HL-60/S4 treated with phorbol 12-myristate 13-acetate at 8.2 ng/mL for 4 days and 3 days (cell line): ENCODE data around the gene SREK1.

Experiments
- in situ Hi-C: fragments of 300-500 bp; cut with MboI; formaldehyde crosslinking; loops from 2 replicates; pipeline ENCODE4 v1.15.0; 2022; ENCODE audit warnings: low sequenced_read_pairs

Gene SREK1

DNA sequence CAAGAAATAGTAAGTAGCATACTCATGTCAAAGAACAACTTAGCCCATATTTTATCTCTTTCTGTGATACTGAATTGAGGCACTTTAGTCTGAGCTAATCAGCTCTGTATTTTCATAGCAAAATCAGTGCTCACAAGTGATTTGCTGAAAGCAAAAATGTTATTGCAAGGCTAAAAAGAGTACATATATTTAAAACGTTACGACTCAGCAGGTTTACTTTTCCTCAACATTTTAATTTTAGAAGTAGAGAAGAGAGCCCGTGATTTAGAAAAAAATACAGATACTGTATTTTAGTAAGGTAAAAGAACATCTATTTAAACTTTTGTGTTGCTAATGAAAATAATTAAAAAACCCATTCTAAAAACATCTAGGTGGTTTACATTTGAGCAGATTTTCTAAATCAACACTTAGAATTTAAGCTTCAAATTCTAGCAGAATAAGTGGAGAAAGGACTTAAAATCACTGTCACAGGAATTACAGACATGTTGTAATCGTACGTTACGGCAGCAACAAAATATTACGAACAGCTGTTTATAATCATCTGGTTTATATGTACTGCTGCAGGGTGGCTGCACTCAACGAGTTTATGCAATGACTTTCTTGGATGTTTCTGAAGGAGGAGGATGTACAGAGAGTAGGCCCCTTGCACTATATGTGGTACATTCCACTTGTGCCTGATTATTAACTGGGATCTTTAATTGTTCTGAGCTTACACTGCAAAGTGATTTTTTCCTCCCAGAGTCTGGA is 20.1 kb downstream of the SREK1 start:
- in situ Hi-C loops = no loop called here

DNA sequence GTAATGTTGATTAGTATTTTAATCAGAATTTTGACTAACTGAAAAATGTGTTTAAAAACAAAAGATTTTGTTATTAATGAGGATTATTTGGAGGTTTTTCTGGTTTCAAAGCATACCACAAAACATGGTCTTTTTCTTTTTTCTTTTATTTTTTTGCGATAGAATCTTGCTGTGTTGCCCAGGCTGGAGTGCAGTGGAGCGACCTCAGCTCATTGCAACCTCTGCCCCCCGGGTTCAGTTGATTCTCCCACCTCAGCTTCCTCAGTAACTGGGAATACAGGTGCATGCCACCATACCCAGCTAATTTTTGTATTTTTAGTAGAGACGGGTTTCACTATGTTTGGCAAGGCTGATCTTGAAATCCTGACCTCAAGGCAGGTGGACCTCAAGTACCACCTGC is 24.1 kb downstream of the SREK1 start:
- in situ Hi-C loops = no loop called here

DNA sequence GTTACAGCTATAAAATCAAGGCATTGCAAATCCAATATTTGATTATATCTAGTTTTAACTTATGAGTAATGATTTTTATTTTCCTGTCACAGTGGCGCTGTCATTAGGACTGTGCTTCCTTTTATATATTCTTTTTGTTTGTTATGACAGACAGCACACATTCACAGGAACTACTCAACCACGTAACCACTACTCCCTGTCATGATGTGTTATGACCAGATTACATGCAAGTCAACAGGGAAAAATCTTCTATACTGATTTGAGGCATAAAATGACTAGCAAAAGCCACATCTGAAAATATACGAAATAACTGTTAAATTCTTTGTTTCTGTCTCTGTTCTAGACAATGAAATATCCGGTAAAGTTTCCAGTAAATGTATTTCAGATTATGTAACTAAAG is 25.4 kb downstream of the SREK1 start:
- in situ Hi-C loops = no loop called here

DNA sequence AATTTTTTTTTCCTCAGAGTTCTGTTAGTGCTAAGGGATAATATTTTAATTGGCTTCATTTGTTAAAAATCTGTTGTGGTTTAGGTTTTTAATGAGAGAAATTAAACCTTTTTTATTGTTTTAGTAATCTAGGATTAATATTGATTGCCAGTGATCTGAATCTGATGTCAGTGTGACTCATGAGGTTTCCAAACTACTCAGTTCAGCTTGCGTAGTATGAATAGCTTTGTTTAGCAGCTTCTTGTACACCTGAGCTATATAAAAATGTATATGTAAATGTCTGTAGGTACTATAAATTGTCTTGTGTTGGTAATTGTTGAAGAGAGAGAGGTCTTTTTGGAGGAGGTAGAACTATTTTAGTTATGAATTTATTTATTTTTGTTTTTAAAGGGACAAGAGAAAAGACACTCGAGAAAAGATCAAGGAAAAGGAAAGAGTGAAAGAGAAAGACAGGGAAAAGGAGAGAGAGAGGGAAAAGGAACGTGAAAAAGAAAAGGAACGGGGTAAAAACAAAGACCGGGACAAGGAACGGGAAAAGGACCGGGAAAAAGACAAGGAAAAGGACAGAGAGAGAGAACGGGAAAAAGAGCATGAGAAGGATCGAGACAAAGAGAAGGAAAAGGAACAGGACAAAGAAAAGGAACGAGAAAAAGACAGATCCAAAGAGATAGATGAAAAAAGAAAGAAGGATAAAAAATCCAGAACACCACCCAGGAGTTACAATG is 26.3 kb downstream of the SREK1 start:
- in situ Hi-C loops = no loop called here

DNA sequence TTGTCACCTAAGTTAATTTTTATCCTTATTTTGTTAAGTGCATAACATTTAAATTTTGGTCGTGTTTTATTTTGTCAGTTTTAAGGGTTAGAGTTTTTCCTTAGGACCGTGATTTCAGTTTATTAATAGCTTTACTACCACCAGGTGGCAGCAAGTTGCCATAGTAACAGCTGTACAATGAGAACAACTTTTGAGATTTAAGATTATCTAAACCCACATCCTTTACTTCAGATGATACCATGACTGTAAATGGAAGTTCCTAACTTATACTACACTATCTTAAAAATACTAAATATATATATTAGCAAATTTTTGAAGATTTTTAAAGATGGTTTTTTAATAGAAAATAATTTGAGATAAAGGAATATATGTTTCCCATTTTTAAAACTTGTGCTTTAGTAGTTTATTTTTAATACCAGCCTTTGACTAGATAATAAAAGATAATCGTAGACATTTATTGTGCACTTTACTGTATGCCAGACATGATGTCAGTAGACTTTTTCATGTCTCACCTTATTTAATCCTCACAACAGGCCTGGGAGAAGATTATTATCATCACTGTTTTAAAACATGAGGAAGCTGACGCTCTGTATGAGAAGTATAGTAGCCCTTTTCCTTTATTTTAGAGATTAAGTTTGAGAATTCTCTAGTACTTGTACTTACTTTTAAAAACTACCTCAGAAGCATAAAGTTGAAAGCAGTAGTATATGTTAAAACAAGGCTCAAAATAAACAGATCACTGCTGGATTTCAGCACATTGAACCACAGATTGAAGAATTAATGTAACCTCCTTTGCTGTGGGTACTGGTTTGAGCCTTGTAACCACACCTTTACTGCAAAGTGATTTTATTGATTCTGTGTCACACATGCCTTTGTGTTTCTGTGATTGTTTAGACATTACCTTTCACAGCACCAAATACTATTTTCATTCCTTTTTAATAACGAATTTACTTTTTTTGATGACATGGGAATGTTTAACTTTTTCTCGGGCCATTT is 27.5 kb downstream of the SREK1 start:
- in situ Hi-C loops = no loop called here

DNA sequence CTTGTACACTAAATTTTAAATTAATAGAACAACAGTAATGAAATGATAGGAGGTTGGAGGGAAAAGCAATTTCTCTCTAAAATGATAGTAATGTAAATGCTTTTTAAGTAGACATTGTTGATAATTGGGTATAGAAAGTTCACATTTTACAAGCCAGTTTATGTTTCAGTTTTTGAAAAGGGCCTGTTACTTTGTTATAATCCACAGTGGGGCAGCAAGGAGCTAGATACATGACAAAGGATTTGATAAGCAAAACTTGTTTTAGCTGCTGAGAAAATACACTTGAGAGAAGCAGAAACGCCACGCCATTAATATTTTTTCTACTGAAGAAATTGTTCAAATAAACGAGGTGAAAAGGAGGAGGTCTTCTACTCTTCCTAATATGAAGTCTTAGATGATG is 30.2 kb downstream of the SREK1 start:
- in situ Hi-C loops = no loop called here

DNA sequence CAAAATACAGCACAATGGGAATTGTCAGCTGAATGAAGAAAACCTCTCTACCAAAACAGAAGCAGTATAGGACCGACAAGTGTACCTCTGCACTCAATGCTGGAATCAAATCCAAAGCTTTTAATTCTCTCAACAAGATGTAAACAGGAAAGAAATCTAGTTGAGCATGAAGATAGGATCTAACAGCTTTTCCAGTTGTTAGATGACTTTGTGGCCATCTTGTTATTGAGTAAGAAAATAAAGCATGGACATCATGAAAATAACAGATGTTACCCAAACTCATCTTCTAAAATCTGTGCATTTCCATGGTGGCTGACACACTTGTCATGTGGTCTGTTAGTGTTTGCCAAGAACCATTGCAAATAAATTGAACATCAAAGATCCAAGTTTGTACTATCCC is 34.7 kb downstream of the SREK1 start:
- in situ Hi-C loops = no loop called here

DNA sequence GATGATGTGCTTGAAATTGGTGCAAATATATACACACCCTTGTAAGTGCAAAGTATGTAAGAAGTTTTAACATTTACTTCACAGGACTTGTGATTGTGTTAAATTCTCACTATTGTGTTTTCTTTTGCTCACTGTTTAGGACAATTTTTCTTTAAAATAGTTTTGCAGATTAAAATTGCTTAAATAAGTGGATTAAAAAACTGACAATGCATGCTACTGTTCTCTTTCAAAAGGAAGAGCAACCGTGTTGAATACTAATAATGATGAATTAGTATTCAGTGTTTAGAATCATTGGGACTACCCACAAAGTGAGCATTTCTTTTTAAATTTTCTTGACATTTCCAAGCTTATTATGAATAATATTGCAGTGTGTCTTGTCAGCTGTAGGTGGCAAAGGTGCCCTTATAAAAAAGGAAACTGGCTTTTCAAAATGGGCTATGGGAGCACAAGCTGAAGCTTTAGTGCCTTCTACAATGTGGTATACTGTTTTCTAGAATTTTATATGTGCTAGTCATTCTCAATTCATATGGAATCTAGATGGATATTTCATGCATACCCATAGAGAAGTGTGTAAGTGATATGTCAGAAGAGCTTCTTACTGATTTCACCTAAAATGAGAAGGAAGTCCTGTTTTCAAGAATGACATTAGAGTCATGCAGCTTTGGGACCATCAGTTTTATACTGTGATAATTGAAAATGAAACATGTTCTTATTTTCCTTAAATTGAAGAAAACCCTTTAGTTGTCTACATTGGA is 35.4 kb downstream of the SREK1 start:
- in situ Hi-C loops = no loop called here

DNA sequence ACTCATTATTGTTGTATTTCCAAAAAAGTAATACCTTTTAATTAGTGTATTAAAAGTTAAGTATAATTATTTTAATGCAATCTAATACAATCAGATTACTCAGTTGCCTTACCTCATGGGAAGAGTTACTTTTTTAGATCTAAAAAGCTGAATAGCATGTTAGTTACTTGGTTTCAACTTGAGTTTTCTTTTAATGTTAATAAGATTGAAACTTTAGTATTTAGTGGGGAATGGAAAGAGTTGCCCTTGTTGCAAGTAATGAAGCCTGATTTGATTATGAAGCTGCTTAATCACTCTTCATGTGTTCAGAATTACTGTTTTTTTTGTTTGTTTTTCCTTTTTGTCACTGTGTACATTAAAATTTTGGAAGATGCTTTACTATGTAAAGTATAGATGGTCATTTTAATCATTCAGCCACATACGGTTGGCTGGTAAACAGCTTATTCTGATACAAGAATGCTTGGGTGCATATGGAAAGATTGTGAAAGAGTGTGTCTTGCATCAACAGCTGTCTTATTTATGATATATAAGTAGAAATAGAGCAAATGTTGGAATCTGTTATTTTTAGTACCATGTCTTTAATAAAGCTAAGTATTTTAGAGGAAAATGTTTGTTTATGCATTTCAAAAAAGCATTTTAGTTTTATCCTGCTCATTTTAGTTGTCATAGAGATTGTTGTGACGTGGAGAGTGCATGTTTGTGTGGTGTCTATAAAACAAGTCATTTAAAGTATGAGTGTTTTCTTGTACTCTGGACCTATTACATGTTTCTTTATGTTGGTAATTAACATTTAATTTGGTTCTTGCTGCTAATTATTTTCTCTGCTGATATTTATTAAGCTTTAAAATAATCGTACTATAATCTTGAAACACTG is 36.4 kb downstream of the SREK1 start:
- in situ Hi-C loops = no loop called here

DNA sequence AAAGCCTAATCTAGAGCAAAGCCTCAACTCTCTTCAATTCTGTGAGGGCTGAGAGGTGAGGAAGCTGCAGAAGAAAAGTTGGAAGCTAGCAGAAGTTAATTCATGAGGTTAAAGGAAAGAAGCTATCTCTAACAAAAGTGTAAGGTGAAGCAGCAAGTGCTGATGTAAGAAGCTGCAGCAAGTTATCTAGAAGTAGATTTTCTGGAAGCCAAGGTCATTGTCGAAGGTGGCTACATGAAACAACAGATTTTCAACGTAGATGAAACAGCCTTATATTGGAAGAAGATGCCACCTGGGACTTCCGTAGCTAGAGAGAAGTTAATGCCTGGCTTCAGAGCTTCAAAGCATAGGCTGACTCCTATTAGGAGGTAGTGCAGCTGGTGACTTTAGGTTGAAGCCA is 42.0 kb downstream of the SREK1 start:
- in situ Hi-C loops = no loop called here

DNA sequence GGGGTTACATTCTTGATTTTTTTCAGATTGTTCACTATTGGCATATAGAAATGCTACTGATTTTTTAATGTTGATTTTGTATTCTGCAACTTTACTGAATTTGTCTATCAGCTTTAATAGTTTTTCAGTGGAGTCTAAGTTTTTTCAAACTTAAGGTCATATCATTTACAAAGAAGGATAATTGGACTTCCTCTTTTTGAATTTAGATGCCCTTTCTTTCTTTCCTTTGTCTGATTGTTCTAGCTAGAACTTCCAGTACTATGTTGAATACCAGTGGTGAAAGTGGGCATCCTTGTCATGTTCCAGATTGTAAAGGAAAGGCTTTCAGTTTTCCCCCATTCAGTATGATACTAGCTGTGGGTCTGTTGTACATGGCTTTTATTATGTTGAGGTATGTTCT is 49.3 kb downstream of the SREK1 start:
- in situ Hi-C loops = no loop called here

DNA sequence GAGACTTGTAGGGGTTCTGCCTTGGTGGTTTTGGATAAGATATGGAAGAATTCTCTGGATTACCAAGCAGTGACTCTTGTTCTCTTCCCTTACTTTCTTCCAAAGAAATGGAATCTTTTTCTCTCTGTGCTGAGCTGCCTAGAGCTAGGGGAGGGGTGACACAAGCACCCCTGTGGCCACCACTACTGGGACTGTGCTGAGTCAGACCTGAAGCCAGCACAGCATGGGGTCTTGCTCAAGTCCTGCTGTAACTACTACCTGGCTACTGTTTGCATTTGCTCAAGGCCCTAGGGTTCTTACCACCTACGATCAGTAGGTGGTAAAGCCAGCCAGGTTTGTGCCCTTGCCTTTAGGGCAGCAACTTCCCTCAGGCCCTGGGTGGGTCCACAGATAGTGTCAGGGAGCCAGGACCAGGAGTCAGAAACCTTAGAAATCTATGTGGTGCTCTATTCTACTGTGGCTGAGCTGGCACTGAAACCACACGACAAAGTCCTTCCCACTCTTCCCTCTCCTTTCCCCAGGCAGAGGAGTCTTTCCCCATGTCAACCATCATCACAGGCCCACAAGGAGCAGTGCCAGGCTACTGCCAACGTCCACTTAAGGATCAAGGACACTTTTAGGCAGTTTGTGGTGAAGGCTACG is 53.8 kb downstream of the SREK1 start:
- in situ Hi-C loops = no loop called here

DNA sequence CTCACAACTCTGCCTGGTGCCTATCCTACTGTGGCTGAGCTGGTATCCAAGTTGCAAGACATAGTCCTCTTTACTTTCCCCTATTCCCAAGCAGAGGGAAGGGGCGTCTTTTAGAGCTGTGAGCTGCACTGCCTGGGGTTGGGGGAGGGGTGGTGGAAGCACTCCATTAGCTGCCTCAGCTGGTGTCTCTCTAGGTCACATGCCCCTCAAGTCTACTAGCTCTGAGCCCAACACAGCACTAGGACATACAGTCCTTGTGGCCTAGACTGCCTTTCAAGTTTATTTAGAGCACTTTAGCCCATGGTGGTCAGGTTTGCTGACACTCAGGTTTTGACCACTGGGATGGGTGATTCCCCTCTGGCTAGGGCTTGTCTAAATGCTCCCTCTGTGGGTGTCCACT is 54.7 kb downstream of the SREK1 start:
- in situ Hi-C loops = no loop called here

DNA sequence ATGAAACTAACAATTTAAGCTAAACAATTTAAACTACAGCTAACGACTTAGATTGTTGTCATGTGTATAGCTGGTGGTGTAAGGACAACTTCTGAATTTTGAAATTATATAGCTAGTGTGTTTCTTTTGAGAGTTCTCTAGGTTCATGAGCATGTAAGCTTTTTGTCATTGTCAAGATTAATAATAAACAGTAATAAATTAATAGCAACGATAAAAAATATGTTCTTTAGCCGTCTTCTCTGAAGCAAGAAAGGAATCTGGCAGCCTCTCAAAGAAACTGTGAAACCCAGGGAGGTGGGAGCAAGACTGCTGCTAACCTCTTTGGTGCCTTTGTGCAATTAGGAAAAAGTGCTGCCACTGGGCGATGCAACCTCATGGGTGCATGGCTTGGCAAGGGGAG is 59.4 kb downstream of the SREK1 start:
- in situ Hi-C loops = no loop called here

DNA sequence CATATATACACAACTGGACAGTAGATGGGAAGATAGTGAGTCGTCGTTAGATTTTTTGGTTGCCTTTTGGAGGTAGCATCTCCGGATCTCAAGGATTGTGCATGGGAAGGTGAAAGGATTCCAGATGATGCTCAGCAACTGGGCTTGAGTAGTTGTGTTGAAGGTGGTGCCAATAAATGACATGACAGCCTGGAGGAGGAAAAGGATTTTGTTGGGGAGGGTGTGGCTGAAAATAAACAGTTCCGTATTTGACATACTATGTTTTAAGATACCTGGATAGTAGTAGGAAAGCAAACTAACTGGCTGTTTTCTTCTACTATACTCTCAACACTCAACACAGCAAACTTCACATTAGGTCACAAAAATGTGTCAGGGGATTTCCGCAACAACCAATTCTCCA is 62.4 kb downstream of the SREK1 start:
- in situ Hi-C loops = no loop called here

DNA sequence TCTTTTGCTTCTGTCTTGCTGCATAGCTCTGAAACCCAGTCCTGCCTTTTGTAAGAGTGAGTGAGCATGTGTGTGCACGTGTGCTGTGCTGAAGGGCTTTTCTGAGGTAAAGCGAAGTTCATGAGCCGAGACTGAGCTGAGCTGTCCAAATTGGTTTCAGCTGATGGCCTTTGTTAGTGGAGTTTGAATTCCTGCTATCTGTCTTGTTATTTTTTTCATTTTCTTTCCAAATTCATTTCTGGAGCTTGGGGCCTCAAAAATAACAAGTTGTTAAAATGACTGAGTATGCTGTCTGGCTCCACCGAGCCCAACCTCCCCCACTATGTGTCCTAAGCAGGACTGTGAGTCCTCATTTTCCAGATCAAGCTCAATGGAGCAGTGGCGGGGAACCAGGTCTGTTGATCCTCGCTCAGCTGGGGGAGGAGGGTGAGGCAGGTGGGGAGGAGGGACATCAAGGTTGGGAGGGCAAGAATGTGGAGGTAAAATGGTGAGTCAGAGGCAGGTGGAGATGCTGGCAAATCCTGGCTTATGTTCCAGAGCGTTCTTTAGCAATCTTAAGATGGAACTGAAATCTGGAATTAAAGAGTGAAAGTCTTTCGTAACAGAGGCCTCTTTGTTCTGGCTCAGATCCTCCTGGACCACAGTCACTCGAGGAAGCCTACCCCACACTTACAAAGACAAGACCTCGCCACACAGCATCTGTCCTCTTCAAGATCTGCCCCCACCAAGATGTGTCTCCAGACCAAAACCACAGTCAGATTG is 63.9 kb downstream of the SREK1 start:
- in situ Hi-C loops = no loop called here

DNA sequence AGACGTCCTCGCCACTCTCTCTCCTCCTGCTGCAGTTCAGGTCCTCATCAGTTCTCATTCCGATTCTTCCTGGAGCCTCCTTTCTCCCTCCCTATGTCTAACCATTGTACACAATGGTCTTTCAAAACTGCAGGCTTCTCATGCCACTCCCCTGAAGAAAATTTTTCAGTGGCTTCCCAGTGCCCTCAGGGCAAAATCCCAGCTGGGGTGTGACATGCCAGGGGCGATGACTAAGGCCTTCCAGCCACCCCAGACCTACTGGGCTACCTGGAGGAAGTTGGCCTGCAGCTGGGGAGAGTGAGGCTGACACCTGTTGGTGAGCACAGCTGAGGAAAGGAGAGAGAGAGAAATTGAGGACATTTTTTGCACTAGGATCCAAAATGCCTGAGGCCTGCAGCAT is 65.2 kb downstream of the SREK1 start:
- in situ Hi-C loops = no loop called here

DNA sequence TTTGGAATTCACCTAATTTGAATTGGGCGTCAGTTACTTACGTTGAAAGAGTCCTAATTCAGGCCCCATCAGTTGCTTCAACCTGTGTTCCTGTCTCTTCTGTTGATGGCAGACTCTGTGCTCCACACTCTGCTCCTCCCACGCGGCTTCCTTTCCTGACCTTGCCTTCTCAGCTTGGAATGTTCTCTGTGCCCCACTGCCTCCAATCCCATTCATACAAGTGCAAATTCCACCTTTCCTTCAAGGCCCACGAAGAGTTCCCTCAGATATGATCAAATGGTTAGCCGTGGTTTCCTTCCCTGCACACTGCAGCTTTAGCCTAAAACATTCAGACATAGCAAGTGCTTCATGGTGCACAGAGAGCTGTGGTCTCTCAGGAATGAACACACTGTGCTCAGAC is 65.7 kb downstream of the SREK1 start:
- in situ Hi-C loops = no loop called here

DNA sequence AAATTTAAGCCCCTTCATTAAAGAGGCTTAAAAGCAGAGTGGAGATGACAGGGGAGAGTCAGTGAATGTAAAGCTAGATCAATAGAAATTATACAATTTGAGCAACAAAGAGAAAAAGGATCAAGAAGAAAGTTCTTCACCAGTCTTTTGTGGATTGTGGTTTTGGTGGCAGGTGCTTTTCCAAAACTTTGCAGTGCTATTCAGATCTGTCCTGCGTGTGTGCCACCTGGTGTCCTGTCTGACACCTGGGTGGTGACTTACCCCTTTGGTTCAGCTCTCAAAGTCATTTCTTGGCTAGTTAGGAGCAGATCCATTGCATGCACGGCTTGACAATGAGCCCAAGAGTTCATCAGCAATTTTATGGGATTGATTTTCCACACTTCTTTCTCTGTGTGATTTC is 69.4 kb downstream of the SREK1 start:
- in situ Hi-C loops = no loop called here
